ENCODE data around the gene MEA1. TPM values are rescaled to one million over a fixed set of nuclear protein-coding genes. Genes with fewer than 3 reads are reported as not detected.

MEA1 gene
- total RNA-seq, 1 experiment from 2014 or later: 64.8 TPM

- no peak overlapping the region for H3K4me3 ChIP-seq (replicated peaks in 1 of 2; ENCODE audit: low read depth in 1 of 2, low read length in 2 of 2)
- peaks cover 10 to 12% of the 10 kb centered on the region in 2 experiments for H3K36me3 ChIP-seq (ENCODE audit: control insufficient read depth in 1 of 2, insufficient read depth in 2 of 2, low read length in 2 of 2)
- CTCF ChIA-PET: no interaction called here
- ATAC-seq (no peak), DNase-seq (ENCODE audit: low read depth, low spot score) (no peak)
- no peak overlapping the region for H3K27ac ChIP-seq (ENCODE audit: low read depth, low read length)
- POLR2A ChIA-PET: interaction anchor here (0.7 to 1.2 kb wide), 2 partner anchors 33 to 133 kb away, joined by 3 read pairs; partner anchors contain the start of gene PPP2R5D
- H3K9me2 ChIP-seq (ENCODE audit: insufficient read depth): no peaks in the 10 kb centered on the region
- no peak overlapping the region for H2AFZ ChIP-seq (ENCODE audit: low read depth, low read length, poor library complexity, severe bottlenecking)
- H3K9me3 ChIP-seq (ENCODE audit: control insufficient read depth in 1 of 2, insufficient read depth in 1 of 2, low read depth in 1 of 2, low read length in 2 of 2): no peaks in the 10 kb centered on the region
- H3K9ac ChIP-seq (ENCODE audit: low read length): no peak overlapping the region
- H3K4me1 ChIP-seq (ENCODE audit: control insufficient read depth in 1 of 2, insufficient read depth in 2 of 2, low read length in 2 of 2): peaks cover 10 to 31% of the 10 kb centered on the region in 2 experiments; a peak in 3 of 4 replicates
- RAD21 ChIA-PET (ENCODE audit: low non-redundant PET in 1 of 2, low total read pairs in 2 of 2, uncharacterized antibody in 2 of 2, unreplicated experiment in 2 of 2): no interaction called here
- H4K20me1 ChIP-seq (ENCODE audit: insufficient read depth): no peaks in the 10 kb centered on the region
- H3K79me2 ChIP-seq (ENCODE audit: insufficient read depth, low read length): peaks cover 51% of the 10 kb centered on the region
- TF ChIP-seq MAX (IDR thresholded peaks at IDR 0.05) (no peak), RAD21 (IDR thresholded peaks at IDR 0.05; ENCODE audit: low read depth) (no peak), FOSL1 (IDR thresholded peaks at IDR 0.05; ENCODE audit: low read depth) (no peak), ZNF274 (IDR thresholded peaks at IDR 0.05; ENCODE audit: low read depth, low read length) (no peak), POLR2A (IDR thresholded peaks at IDR 0.05; ENCODE audit: borderline replicate concordance, extremely low read depth, insufficient read depth, insufficient read length) (no peak), CTCF (IDR thresholded peaks at IDR 0.05 in 2 of 3, conservative IDR thresholded peaks at IDR 0.05 in 1 of 3; ENCODE audit: borderline replicate concordance in 1 of 3, insufficient read depth in 1 of 3, low read depth in 2 of 3, low read length in 2 of 3) (no peak), EGR1 (IDR thresholded peaks at IDR 0.05; ENCODE audit: low read depth) (no peak), ZBTB33 (IDR thresholded peaks at IDR 0.05; ENCODE audit: extremely low read depth, insufficient replicate concordance, low read length) (no peak), ZFX (IDR thresholded peaks at IDR 0.05) (no peak), CBX3 (IDR thresholded peaks at IDR 0.05; ENCODE audit: low read depth) (no peak), YY1 (IDR thresholded peaks at IDR 0.05; ENCODE audit: extremely low read depth, insufficient replicate concordance, low read depth, low read length) (no peak), REST (IDR thresholded peaks at IDR 0.05; ENCODE audit: low read depth) (no peak)
- no TSS peak for BruUV-seq (replicated peaks)
- H3K27me3 ChIP-seq (ENCODE audit: insufficient read depth, low read length): no peaks in the 10 kb centered on the region
- no peak overlapping the region for H3K4me2 ChIP-seq (ENCODE audit: low read length)
- intact Hi-C loops (cut with micrococcal nuclease): no loop called here
Observed at GRCh38 chr6:43016943-43017334, 3.2 kb upstream of the MEA1 start.
